Thymus (tissue), 11 donors: ENCODE measurements around the gene IHH. TPM values are rescaled to one million over a fixed set of nuclear protein-coding genes. Genes with fewer than 3 reads are reported as not detected.

Experiments used
- DNase-seq, 9 donors: peaks; one replicate each; pipeline ENCODE4 v3.0.0-alpha.2; 2013; ENCODE audit warnings: low spot score in 9 of 9, low read depth in 6 of 9, missing footprints in 1 of 9
- H3K27ac ChIP-seq, 2 donors: one replicate each; pipeline ENCODE4 v1.5.1; 2013; ENCODE audit warnings: control low read depth in 1 of 2, low read depth in 1 of 2, low read length in 1 of 2, mild to moderate bottlenecking in 1 of 2, moderate library complexity in 1 of 2
- H3K27me3 ChIP-seq, 2 donors: one replicate each; pipeline ENCODE4 v1.5.1; 2013; ENCODE audit warnings: low read length in 1 of 2; ENCODE audit not compliant: control insufficient read depth in 2 of 2, insufficient read depth in 1 of 2
- H3K36me3 ChIP-seq, 2 donors: one replicate each; pipeline ENCODE4 v1.5.1; 2013; ENCODE audit warnings: low read length in 1 of 2, mild to moderate bottlenecking in 1 of 2, moderate library complexity in 1 of 2; ENCODE audit not compliant: control insufficient read depth in 2 of 2, insufficient read depth in 2 of 2
- H3K4me1 ChIP-seq, 2 donors: one replicate each; pipeline ENCODE4 v1.5.1; 2013; ENCODE audit warnings: low read length in 2 of 2; ENCODE audit not compliant: control insufficient read depth in 2 of 2, insufficient read depth in 2 of 2
- H3K4me3 ChIP-seq, 2 donors: one replicate each; pipeline ENCODE4 v1.5.1; 2013; ENCODE audit warnings: low read length in 2 of 2, control low read depth in 1 of 2, mild to moderate bottlenecking in 1 of 2
- H3K9me3 ChIP-seq, 2 donors: one replicate each; pipeline ENCODE4 v1.5.1; 2013; ENCODE audit warnings: low read length in 1 of 2, mild to moderate bottlenecking in 1 of 2; ENCODE audit not compliant: control insufficient read depth in 2 of 2, insufficient read depth in 1 of 2
- WGBS: extraction: QIAGEN DNeasy Blood & Tissue Kit; methylation state at CpG from one replicate; pipeline ENCODE4 v1.1.7; 2013; 5-methylcytosine and 5-hydroxymethylcytosine counted together
- polyA plus RNA-seq: library from polyadenylated mRNA; stranded (reverse); fragments of 200-250 nt; gene quantifications from one replicate; pipeline ENCODE4 v1.2.3, GENCODE V29; 2013
- total RNA-seq: library from RNA; stranded (reverse); fragments of 120-200 nt; gene quantifications from one replicate; pipeline ENCODE4 v1.2.4, GENCODE V29; 2013
- donor health status: healthy.

Gene IHH
- total and polyA plus RNA-seq, 2 donors, result 0.05 to 0.18 TPM

GRCh38 chr2:219018286-219018685, 42.4 kb downstream of the IHH start:
- Histone ChIP-seq H3K27me3 (peaks cover 0 to 43% of the 10 kb centered on the region in 2 donors), H3K9me3 (peaks cover 0 to 1% of the 10 kb centered on the region in 2 donors)
- 93% methylated on average over 7 of the region's 7 CpGs for WGBS

GRCh38 chr2:219017201-219017931, 43.4 kb downstream of the IHH start:
- H3K27ac ChIP-seq, result no peak overlapping the region
- WGBS, result 83% methylated on average over 14 of the region's 14 CpGs
- H3K4me1 ChIP-seq, result no peaks in the 10 kb centered on the region
- peaks cover 0 to 1% of the 10 kb centered on the region in 2 donors for H3K9me3 ChIP-seq
- no peak for DNase-seq
- H3K27me3 ChIP-seq, result peaks cover 0 to 42% of the 10 kb centered on the region in 2 donors
- no peak overlapping the region for H3K4me3 ChIP-seq
- H3K36me3 ChIP-seq, result no peaks in the 10 kb centered on the region

More at GRCh38 chr2:219018286-219018685, 42.4 kb downstream of the IHH start:
- H3K36me3 ChIP-seq, result no peaks in the 10 kb centered on the region
- DNase-seq, result no peak
- no peaks in the 10 kb centered on the region for H3K4me1 ChIP-seq
- H3K27ac ChIP-seq, result no peak overlapping the region
- H3K4me3 ChIP-seq, result no peak overlapping the region

DNA sequence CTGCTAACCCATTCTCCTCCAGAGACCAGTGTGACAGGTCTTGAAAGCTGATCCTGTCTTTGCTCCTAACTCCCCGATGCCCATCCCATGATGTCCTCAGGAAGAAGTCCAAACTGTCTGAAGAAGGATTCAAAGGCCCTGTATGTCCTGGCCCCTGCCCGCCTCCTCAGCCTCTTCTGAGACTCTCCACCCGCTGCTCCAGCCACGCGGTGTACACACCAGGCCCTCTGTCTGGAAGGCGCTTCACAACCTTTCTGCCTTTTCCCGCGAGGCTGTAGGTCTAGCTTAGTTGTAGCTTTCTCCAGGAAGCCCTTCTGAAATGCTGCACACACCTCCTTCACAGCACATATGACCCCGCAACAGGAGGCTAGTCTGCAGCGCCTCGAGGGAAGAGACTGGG, 44.0 kb downstream of the IHH start:
- H3K27me3 ChIP-seq, result peaks cover 0 to 40% of the 10 kb centered on the region in 2 donors
- H3K4me1 ChIP-seq, result no peaks in the 10 kb centered on the region
- DNase-seq, result no peak
- H3K27ac ChIP-seq, result no peak overlapping the region
- no peaks in the 10 kb centered on the region for H3K36me3 ChIP-seq
- peaks cover 0 to 1% of the 10 kb centered on the region in 2 donors for H3K9me3 ChIP-seq
- H3K4me3 ChIP-seq, result no peak overlapping the region
- 93% methylated on average over 11 of the region's 11 CpGs for WGBS

DNA sequence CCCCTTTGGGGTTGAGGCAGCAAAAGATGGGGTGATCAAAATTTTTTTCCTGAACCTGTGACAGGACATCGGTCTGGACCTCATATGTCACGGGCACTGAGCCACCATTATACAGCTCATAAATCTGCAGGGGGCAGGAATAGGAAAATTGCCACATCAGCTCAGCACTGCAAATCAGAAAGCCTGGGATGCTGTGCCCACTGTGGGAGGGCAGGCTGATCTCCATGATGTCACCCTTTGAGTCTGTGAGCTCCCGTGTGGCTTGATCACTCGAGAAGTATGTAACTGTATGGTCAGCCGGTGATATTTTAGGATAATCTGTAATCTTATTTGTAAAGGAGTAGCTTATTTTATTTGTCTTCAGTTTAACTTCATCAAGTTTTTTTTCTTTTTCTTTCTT, 49.8 kb downstream of the IHH start:
- H3K27me3 ChIP-seq, result peaks cover 0 to 41% of the 10 kb centered on the region in 2 donors
- peaks cover 0 to 1% of the 10 kb centered on the region in 2 donors for H3K9me3 ChIP-seq
- no peaks in the 10 kb centered on the region for H3K36me3 ChIP-seq
- WGBS, result 96% methylated on average over 5 of the region's 5 CpGs
- no peaks in the 10 kb centered on the region for H3K4me1 ChIP-seq
- no peak overlapping the region for H3K27ac ChIP-seq
- no peak overlapping the region for H3K4me3 ChIP-seq
- DNase-seq, result no peak

DNA sequence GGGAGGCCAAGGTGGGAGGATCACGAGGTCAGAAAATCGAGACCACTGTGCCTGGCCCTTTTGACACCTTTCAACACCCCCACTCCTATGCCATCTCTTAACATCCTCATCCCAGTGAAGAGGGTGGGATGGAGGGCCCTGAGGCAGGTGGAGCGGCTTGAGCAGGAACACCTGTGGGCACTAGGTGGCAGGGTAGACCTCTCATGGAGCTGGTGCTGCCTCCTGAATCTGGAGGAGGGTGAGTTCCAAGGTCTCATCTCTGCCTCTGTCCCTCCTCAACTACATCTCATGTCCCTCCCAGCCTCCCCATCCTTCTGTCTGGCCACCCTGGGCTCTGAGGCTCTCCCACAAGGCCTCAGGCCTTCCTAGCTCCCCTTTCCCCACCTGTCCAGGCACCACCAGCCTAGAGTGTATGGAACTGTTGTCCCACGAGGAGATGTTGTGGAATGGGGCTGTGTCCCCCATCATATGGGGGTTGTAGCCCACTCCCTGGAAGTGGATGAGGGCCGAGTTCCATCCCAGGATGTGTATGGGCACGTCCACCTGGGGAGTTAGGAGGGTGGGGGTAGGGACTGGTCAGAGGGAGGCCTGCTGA, 50.5 kb downstream of the IHH start:
- no peaks in the 10 kb centered on the region for H3K4me1 ChIP-seq
- 58% methylated on average over 6 of the region's 6 CpGs for WGBS
- no peak overlapping the region for H3K4me3 ChIP-seq
- H3K9me3 ChIP-seq, result peaks cover 0 to 1% of the 10 kb centered on the region in 2 donors
- no peaks in the 10 kb centered on the region for H3K36me3 ChIP-seq
- peaks cover under 1 to 48% of the 10 kb centered on the region in 2 donors for H3K27me3 ChIP-seq
- no peak for DNase-seq
- no peak overlapping the region for H3K27ac ChIP-seq

- Histone ChIP-seq H3K9me3 (peaks cover 0 to 1% of the 10 kb centered on the region in 2 donors), H3K4me1 (no peaks in the 10 kb centered on the region), H3K27me3 (peaks cover 3 to 55% of the 10 kb centered on the region in 2 donors), H3K36me3 (no peaks in the 10 kb centered on the region), H3K4me3 (no peak overlapping the region), H3K27ac (no peak overlapping the region)
- 81% methylated on average over 2 of the region's 2 CpGs for WGBS
- DNase-seq, result no peak
Measured at GRCh38 chr2:219009294-219009693, 51.4 kb downstream of the IHH start.

Other genes with a start within 250 kb of the IHH start
- gene PRKAG3, start 229.1 kb downstream of the IHH start, total RNA-seq, result not detected
- 0.07 TPM for gene PRKAG3, start 229.1 kb downstream of the IHH start, polyA plus RNA-seq
- gene WNT6, start 201.1 kb downstream of the IHH start, total RNA-seq, result 0.14 TPM
- gene WNT6, start 201.1 kb downstream of the IHH start, polyA plus RNA-seq, result 0.34 TPM
- gene WNT10A, start 180.1 kb downstream of the IHH start, total RNA-seq, result 1.1 TPM
- 1.5 TPM for gene WNT10A, start 180.1 kb downstream of the IHH start, polyA plus RNA-seq
- gene CDK5R2, start 101.3 kb downstream of the IHH start, total RNA-seq, result not detected
- 0.16 TPM for gene CDK5R2, start 101.3 kb downstream of the IHH start, polyA plus RNA-seq
- not detected for gene FEV, start 75.7 kb downstream of the IHH start, total RNA-seq
- 0.02 TPM for gene FEV, start 75.7 kb downstream of the IHH start, polyA plus RNA-seq
- 0.14 TPM for gene CRYBA2, start 67.5 kb downstream of the IHH start, total RNA-seq
- gene CRYBA2, start 67.5 kb downstream of the IHH start, polyA plus RNA-seq, result 0.55 TPM
- 0.05 TPM for gene CFAP65, start 19.4 kb downstream of the IHH start, total RNA-seq
- gene CFAP65, start 19.4 kb downstream of the IHH start, polyA plus RNA-seq, result 0.27 TPM
- 12.3 TPM for gene NHEJ1, start 99.9 kb upstream of the IHH start, total RNA-seq
- gene NHEJ1, start 99.9 kb upstream of the IHH start, polyA plus RNA-seq, result 8.3 TPM
- gene SLC23A3, start 109.1 kb upstream of the IHH start, total RNA-seq, result 0.47 TPM
- gene SLC23A3, start 109.1 kb upstream of the IHH start, polyA plus RNA-seq, result 2.6 TPM
- gene CNPPD1, start 116.0 kb upstream of the IHH start, total RNA-seq, result 33.3 TPM
- gene CNPPD1, start 116.0 kb upstream of the IHH start, polyA plus RNA-seq, result 46.9 TPM
- gene RETREG2, start 117.4 kb upstream of the IHH start, total RNA-seq, result 33.6 TPM
- gene RETREG2, start 117.4 kb upstream of the IHH start, polyA plus RNA-seq, result 56.0 TPM
- 57.8 TPM for gene ZFAND2B, start 145.9 kb upstream of the IHH start, total RNA-seq
- gene ZFAND2B, start 145.9 kb upstream of the IHH start, polyA plus RNA-seq, result 59.0 TPM
- 8.2 TPM for gene ABCB6, start 158.0 kb upstream of the IHH start, total RNA-seq
- 29.3 TPM for gene ABCB6, start 158.0 kb upstream of the IHH start, polyA plus RNA-seq
- 10.0 TPM for gene ATG9A, start 168.7 kb upstream of the IHH start, total RNA-seq
- gene ATG9A, start 168.7 kb upstream of the IHH start, polyA plus RNA-seq, result 27.4 TPM
- gene ANKZF1, start 168.9 kb upstream of the IHH start, total RNA-seq, result 44.4 TPM
- gene ANKZF1, start 168.9 kb upstream of the IHH start, polyA plus RNA-seq, result 91.6 TPM
- 4.2 TPM for gene GLB1L, start 184.5 kb upstream of the IHH start, total RNA-seq
- gene GLB1L, start 184.5 kb upstream of the IHH start, polyA plus RNA-seq, result 11.3 TPM
- 21.4 TPM for gene STK16, start 184.6 kb upstream of the IHH start, total RNA-seq
- gene STK16, start 184.6 kb upstream of the IHH start, polyA plus RNA-seq, result 55.1 TPM
- gene TUBA4B, start 192.3 kb upstream of the IHH start, total RNA-seq, result 0.05 TPM
- gene TUBA4B, start 192.3 kb upstream of the IHH start, polyA plus RNA-seq, result 0.23 TPM
- gene TUBA4A, start 193.0 kb upstream of the IHH start, total RNA-seq, result 21.0 TPM
- 102 TPM for gene TUBA4A, start 193.0 kb upstream of the IHH start, polyA plus RNA-seq
- gene DNAJB2, start 218.4 kb upstream of the IHH start, total RNA-seq, result 27.0 TPM
- gene DNAJB2, start 218.4 kb upstream of the IHH start, polyA plus RNA-seq, result 87.0 TPM
- 0.14 TPM for gene PTPRN, start 248.5 kb upstream of the IHH start, total RNA-seq
- 0.41 TPM for gene PTPRN, start 248.5 kb upstream of the IHH start, polyA plus RNA-seq